ENCODE data around the gene RASA4B.
"Not testable (repeated sequence)": the region's sequence is repeated elsewhere in the genome, so short reads cannot be mapped to it uniquely, and the experiment has no call there.

Gene RASA4B

GRCh38 chr7:102456327-102456726 lies 61.2 kb downstream of the RASA4B start:
- H3K4me2 ChIP-seq (ENCODE audit: low read length) = no peak overlapping the region
- H3K27me3 ChIP-seq (ENCODE audit: low read depth, low read length) = no peaks in the 10 kb centered on the region
- H3K79me2 ChIP-seq (ENCODE audit: low read length) = no peaks in the 10 kb centered on the region
- H2AFZ ChIP-seq (ENCODE audit: low read depth, low read length) = no peak overlapping the region
- peaks cover 4% of the 10 kb centered on the region for H3K36me3 ChIP-seq (replicated peaks; ENCODE audit: low read depth, low read length)
- H3K4me1 ChIP-seq (ENCODE audit: low read length) = peaks cover 6% of the 10 kb centered on the region
- no peak for TF ChIP-seq CTCF (IDR thresholded peaks at IDR 0.05; ENCODE audit: low read depth, low read length)
- no peak overlapping the region for H3K27ac ChIP-seq (ENCODE audit: low read length)
- no peaks in the 10 kb centered on the region for H3K9me3 ChIP-seq (ENCODE audit: insufficient read depth, low read length)
- no peak overlapping the region for H3K4me3 ChIP-seq (ENCODE audit: low read length)
- H4K20me1 ChIP-seq (ENCODE audit: insufficient read depth, low read length) = no peaks in the 10 kb centered on the region
- H3K9ac ChIP-seq (ENCODE audit: low read length) = no peak overlapping the region

GRCh38 chr7:102455596-102455995 lies 62.0 kb downstream of the RASA4B start:
- no peak overlapping the region for H3K27ac ChIP-seq (ENCODE audit: low read length)
- H3K4me3 ChIP-seq (ENCODE audit: low read length) = no peak overlapping the region
- no peak overlapping the region for H3K4me2 ChIP-seq (ENCODE audit: low read length)
- no peaks in the 10 kb centered on the region for H3K27me3 ChIP-seq (ENCODE audit: low read depth, low read length)
- H3K4me1 ChIP-seq (ENCODE audit: low read length) = peaks cover 12% of the 10 kb centered on the region
- H2AFZ ChIP-seq (ENCODE audit: low read depth, low read length) = no peak overlapping the region
- H3K9ac ChIP-seq (ENCODE audit: low read length) = no peak overlapping the region
- TF ChIP-seq EZH2phosphoT487 (IDR thresholded peaks at IDR 0.05; ENCODE audit: low read depth) = no peak
- H4K20me1 ChIP-seq (ENCODE audit: insufficient read depth, low read length) = no peaks in the 10 kb centered on the region
- H3K36me3 ChIP-seq (replicated peaks; ENCODE audit: low read depth, low read length) = peaks cover 4% of the 10 kb centered on the region
- H3K9me3 ChIP-seq (ENCODE audit: insufficient read depth, low read length) = no peaks in the 10 kb centered on the region
- no peaks in the 10 kb centered on the region for H3K79me2 ChIP-seq (ENCODE audit: low read length)

GRCh38 chr7:102454932-102455331 lies 62.6 kb downstream of the RASA4B start:
- H3K27me3 ChIP-seq (ENCODE audit: low read depth, low read length); H2AFZ ChIP-seq (ENCODE audit: low read depth, low read length); H4K20me1 ChIP-seq (ENCODE audit: insufficient read depth, low read length); H3K36me3 ChIP-seq (replicated peaks; ENCODE audit: low read depth, low read length); H3K4me3 ChIP-seq (ENCODE audit: low read length); H3K9ac ChIP-seq (ENCODE audit: low read length); H3K9me3 ChIP-seq (ENCODE audit: insufficient read depth, low read length); H3K4me2 ChIP-seq (ENCODE audit: low read length); H3K79me2 ChIP-seq (ENCODE audit: low read length); H3K27ac ChIP-seq (ENCODE audit: low read length): not testable (repeated sequence)
- H3K4me1 ChIP-seq (ENCODE audit: low read length) = peaks cover 17% of the 10 kb centered on the region

- Histone ChIP-seq H3K4me1 (ENCODE audit: low read length) (peaks cover 17% of the 10 kb centered on the region), H3K36me3 (replicated peaks; ENCODE audit: low read depth, low read length) (peaks cover 2% of the 10 kb centered on the region), H3K27ac (ENCODE audit: low read length) (no peak overlapping the region), H3K9me3 (ENCODE audit: insufficient read depth, low read length) (no peaks in the 10 kb centered on the region), H4K20me1 (ENCODE audit: insufficient read depth, low read length) (no peaks in the 10 kb centered on the region), H3K4me2 (ENCODE audit: low read length) (no peak overlapping the region), H3K27me3 (ENCODE audit: low read depth, low read length) (no peaks in the 10 kb centered on the region), H3K4me3 (ENCODE audit: low read length) (no peak overlapping the region), H2AFZ (ENCODE audit: low read depth, low read length) (no peak overlapping the region), H3K9ac (ENCODE audit: low read length) (no peak overlapping the region), H3K79me2 (ENCODE audit: low read length) (no peaks in the 10 kb centered on the region)
- TF ChIP-seq CTCF (IDR thresholded peaks at IDR 0.05; ENCODE audit: low read depth, low read length) (no peak), EZH2phosphoT487 (IDR thresholded peaks at IDR 0.05; ENCODE audit: low read depth) (no peak)
These were observed 63.1 kb downstream of the RASA4B start for GRCh38 chr7:102454468-102454867.

- Histone ChIP-seq H3K27me3 (ENCODE audit: low read depth, low read length) (no peaks in the 10 kb centered on the region), H3K9ac (ENCODE audit: low read length) (no peak overlapping the region), H3K9me3 (ENCODE audit: insufficient read depth, low read length) (no peaks in the 10 kb centered on the region), H3K4me2 (ENCODE audit: low read length) (no peak overlapping the region), H4K20me1 (ENCODE audit: insufficient read depth, low read length) (no peaks in the 10 kb centered on the region), H3K27ac (ENCODE audit: low read length) (no peak overlapping the region), H3K4me3 (ENCODE audit: low read length) (no peak overlapping the region), H3K4me1 (ENCODE audit: low read length) (peaks cover 17% of the 10 kb centered on the region), H3K36me3 (replicated peaks; ENCODE audit: low read depth, low read length) (peaks cover 4% of the 10 kb centered on the region), H2AFZ (ENCODE audit: low read depth, low read length) (no peak overlapping the region), H3K79me2 (ENCODE audit: low read length) (no peaks in the 10 kb centered on the region)
- TF ChIP-seq CTCF (IDR thresholded peaks at IDR 0.05; ENCODE audit: low read depth, low read length) = no peak
- no peak for TF ChIP-seq EZH2phosphoT487 (IDR thresholded peaks at IDR 0.05; ENCODE audit: low read depth)
These were observed 64.3 kb downstream of the RASA4B start for GRCh38 chr7:102453319-102453718.
